HUES6 (cell line): Measurements from ENCODE around the gene ZDHHC18.

Experiments used
- H3K27ac ChIP-seq: 2 replicates; pipeline ENCODE4 v1.7.0; 2013; ENCODE audit warnings: low read depth, mild to moderate bottlenecking, low read length, inconsistent platforms
- H3K27me3 ChIP-seq: 2 replicates; pipeline ENCODE4 v1.6.1; 2013; ENCODE audit warnings: low read length; ENCODE audit not compliant: control insufficient read depth, insufficient read depth
- H3K36me3 ChIP-seq: 2 replicates; pipeline ENCODE4 v1.6.1; 2013; ENCODE audit warnings: low read length; ENCODE audit not compliant: control insufficient read depth, insufficient read depth
- H3K4me1 ChIP-seq: 2 replicates; pipeline ENCODE4 v1.6.1; 2013; ENCODE audit warnings: low read length; ENCODE audit not compliant: control insufficient read depth, insufficient read depth
- H3K4me3 ChIP-seq: 2 replicates; pipeline ENCODE4 v1.5.1; 2013; ENCODE audit warnings: low read depth, low read length
- H3K9ac ChIP-seq: one replicate; pipeline ENCODE4 v1.6.1; 2013; ENCODE audit warnings: mild to moderate bottlenecking, low read length
- H3K9me3 ChIP-seq: 2 replicates; pipeline ENCODE4 v1.6.1; 2013; ENCODE audit warnings: low read depth, low read length; ENCODE audit not compliant: control insufficient read depth, insufficient read depth

Gene ZDHHC18

GRCh38 chr1:26826261-26827105 lies at the start of gene ZDHHC18:
Gene ZDHHC18, plus strand, starts transcription at chr1:26826688. Its CDS starts 117 bp downstream, at chr1:26826805.
- Histone ChIP-seq H3K27me3 (no peaks in the 10 kb centered on the region), H3K4me3 (peak within 1 kb of the TSS; percentile 70), H3K9me3 (no peaks in the 10 kb centered on the region), H3K27ac (peak within 1 kb of the TSS; percentile 6; the same call in 1 of the 2 replicates), H3K36me3 (peaks cover 18% of the 10 kb centered on the region), H3K9ac (peak within 1 kb of the TSS; percentile 67), H3K4me1 (peaks cover 19% of the 10 kb centered on the region)

- Histone ChIP-seq H3K36me3 (peaks cover 91% of the 10 kb centered on the region), H3K27me3 (no peaks in the 10 kb centered on the region)
These were observed 47.3 kb upstream of the ZDHHC18 start for GRCh38 chr1:26779098-26779668.

GRCh38 chr1:26780344-26780957 lies 46.0 kb upstream of the ZDHHC18 start:
- Histone ChIP-seq H3K9ac (no peak overlapping the region), H3K27ac (no peak overlapping the region), H3K4me1 (peaks cover 15% of the 10 kb centered on the region), H3K36me3 (peaks cover 79% of the 10 kb centered on the region), H3K27me3 (no peaks in the 10 kb centered on the region), H3K9me3 (no peaks in the 10 kb centered on the region), H3K4me3 (no peak overlapping the region)

More at GRCh38 chr1:26779098-26779668, 47.3 kb upstream of the ZDHHC18 start:
- Histone ChIP-seq H3K27ac (no peak overlapping the region), H3K9ac (no peak overlapping the region), H3K4me1 (peaks cover 13% of the 10 kb centered on the region), H3K9me3 (no peaks in the 10 kb centered on the region), H3K4me3 (no peak overlapping the region)

- Histone ChIP-seq H3K27ac (no peak overlapping the region), H3K9me3 (no peaks in the 10 kb centered on the region), H3K36me3 (peaks cover 71% of the 10 kb centered on the region), H3K4me3 (no peak overlapping the region), H3K4me1 (peaks cover 23% of the 10 kb centered on the region), H3K27me3 (no peaks in the 10 kb centered on the region), H3K9ac (no peak overlapping the region)
These were observed 45.2 kb upstream of the ZDHHC18 start for GRCh38 chr1:26781206-26781825.

- Histone ChIP-seq H3K9ac (no peak overlapping the region), H3K27me3 (no peaks in the 10 kb centered on the region), H3K27ac (no peak overlapping the region)
These were observed 43.8 kb upstream of the ZDHHC18 start for GRCh38 chr1:26782521-26783212.

GRCh38 chr1:26783646-26784022 lies 42.9 kb upstream of the ZDHHC18 start:
- Histone ChIP-seq H3K9ac (no peak overlapping the region), H3K4me3 (no peak overlapping the region), H3K27me3 (no peaks in the 10 kb centered on the region), H3K9me3 (no peaks in the 10 kb centered on the region), H3K27ac (no peak overlapping the region), H3K4me1 (peaks cover 37% of the 10 kb centered on the region), H3K36me3 (peaks cover 48% of the 10 kb centered on the region)

More at GRCh38 chr1:26782521-26783212, 43.8 kb upstream of the ZDHHC18 start:
- Histone ChIP-seq H3K9me3 (no peaks in the 10 kb centered on the region), H3K36me3 (peaks cover 57% of the 10 kb centered on the region), H3K4me1 (peaks cover 35% of the 10 kb centered on the region), H3K4me3 (no peak overlapping the region)

GRCh38 chr1:26784023-26784871 lies 42.2 kb upstream of the ZDHHC18 start:
- Histone ChIP-seq H3K4me1 (peaks cover 41% of the 10 kb centered on the region), H3K9ac (no peak overlapping the region), H3K27ac (no peak overlapping the region), H3K36me3 (peaks cover 41% of the 10 kb centered on the region), H3K27me3 (no peaks in the 10 kb centered on the region), H3K9me3 (no peaks in the 10 kb centered on the region), H3K4me3 (no peak overlapping the region)

GRCh38 chr1:26784886-26785285 lies 41.6 kb upstream of the ZDHHC18 start:
- Histone ChIP-seq H3K9me3 (no peaks in the 10 kb centered on the region), H3K4me1 (peaks cover 41% of the 10 kb centered on the region), H3K27me3 (no peaks in the 10 kb centered on the region), H3K4me3 (no peak overlapping the region), H3K9ac (no peak overlapping the region), H3K27ac (no peak overlapping the region), H3K36me3 (peaks cover 35% of the 10 kb centered on the region)

- H3K9ac ChIP-seq: no peak overlapping the region
- H3K27me3 ChIP-seq: no peaks in the 10 kb centered on the region
- peaks cover 41% of the 10 kb centered on the region for H3K4me1 ChIP-seq
- H3K36me3 ChIP-seq: peaks cover 26% of the 10 kb centered on the region
- no peak overlapping the region for H3K4me3 ChIP-seq
- H3K9me3 ChIP-seq: no peaks in the 10 kb centered on the region
- peak overlapping the region; percentile 92; the same call in 1 of the 2 replicates for H3K27ac ChIP-seq
These were observed 40.7 kb upstream of the ZDHHC18 start for GRCh38 chr1:26785611-26786436.
